Neural progenitor cell (in vitro differentiated cells): ENCODE data around the gene USP49.

ENCODE experiments used
- EZH2 ChIP-seq: fragments of 200-600 bp; sonication (generic); IDR thresholded peaks from 2 replicates; pipeline ENCODE4 v1.6.1; 2017; ENCODE audit warnings: antibody characterized with exemption, mild to moderate bottlenecking, moderate library complexity
- EZH2phosphoT487 ChIP-seq: fragments of 200-600 bp; sonication (generic); IDR thresholded peaks from 2 replicates; pipeline ENCODE4 v1.6.1; 2017; ENCODE audit warnings: antibody characterized with exemption
- TF ChIP-seq, protein P1 (sequence below): fragments of 200-600 bp; sonication (generic); IDR thresholded peaks from 2 replicates; pipeline ENCODE4 v1.5.1; 2017; ENCODE audit warnings: antibody characterized with exemption, mild to moderate bottlenecking

DNA sequence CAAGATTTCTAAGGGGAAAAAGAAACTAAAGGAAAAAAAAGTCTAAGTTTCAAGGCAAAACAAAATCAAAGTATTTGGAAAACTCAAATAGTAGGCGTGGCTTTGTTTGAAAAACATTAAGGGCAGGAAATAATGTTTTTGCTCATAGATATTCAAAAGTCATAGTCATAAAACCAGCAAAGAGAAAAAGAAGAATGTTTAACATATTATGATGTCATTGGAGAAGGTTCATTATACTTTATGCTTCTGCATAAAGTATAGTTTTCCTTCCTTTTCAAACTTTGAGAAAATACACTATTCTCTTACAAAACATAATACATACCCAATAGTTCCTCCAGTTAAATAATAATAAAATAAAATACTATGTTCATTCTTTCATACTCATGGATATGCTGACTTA lies 13.7 kb downstream of the USP49 start:
- TF ChIP-seq, protein P1, sequence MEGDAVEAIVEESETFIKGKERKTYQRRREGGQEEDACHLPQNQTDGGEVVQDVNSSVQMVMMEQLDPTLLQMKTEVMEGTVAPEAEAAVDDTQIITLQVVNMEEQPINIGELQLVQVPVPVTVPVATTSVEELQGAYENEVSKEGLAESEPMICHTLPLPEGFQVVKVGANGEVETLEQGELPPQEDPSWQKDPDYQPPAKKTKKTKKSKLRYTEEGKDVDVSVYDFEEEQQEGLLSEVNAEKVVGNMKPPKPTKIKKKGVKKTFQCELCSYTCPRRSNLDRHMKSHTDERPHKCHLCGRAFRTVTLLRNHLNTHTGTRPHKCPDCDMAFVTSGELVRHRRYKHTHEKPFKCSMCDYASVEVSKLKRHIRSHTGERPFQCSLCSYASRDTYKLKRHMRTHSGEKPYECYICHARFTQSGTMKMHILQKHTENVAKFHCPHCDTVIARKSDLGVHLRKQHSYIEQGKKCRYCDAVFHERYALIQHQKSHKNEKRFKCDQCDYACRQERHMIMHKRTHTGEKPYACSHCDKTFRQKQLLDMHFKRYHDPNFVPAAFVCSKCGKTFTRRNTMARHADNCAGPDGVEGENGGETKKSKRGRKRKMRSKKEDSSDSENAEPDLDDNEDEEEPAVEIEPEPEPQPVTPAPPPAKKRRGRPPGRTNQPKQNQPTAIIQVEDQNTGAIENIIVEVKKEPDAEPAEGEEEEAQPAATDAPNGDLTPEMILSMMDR = no peak
- TF ChIP-seq EZH2 (no peak), EZH2phosphoT487 (no peak)
